ENCODE measurements around the gene SPATA6.

GRCh38 chr1:48294656-48295055, 177.3 kb downstream of the SPATA6 start:
- TF ChIP-seq, protein P1, sequence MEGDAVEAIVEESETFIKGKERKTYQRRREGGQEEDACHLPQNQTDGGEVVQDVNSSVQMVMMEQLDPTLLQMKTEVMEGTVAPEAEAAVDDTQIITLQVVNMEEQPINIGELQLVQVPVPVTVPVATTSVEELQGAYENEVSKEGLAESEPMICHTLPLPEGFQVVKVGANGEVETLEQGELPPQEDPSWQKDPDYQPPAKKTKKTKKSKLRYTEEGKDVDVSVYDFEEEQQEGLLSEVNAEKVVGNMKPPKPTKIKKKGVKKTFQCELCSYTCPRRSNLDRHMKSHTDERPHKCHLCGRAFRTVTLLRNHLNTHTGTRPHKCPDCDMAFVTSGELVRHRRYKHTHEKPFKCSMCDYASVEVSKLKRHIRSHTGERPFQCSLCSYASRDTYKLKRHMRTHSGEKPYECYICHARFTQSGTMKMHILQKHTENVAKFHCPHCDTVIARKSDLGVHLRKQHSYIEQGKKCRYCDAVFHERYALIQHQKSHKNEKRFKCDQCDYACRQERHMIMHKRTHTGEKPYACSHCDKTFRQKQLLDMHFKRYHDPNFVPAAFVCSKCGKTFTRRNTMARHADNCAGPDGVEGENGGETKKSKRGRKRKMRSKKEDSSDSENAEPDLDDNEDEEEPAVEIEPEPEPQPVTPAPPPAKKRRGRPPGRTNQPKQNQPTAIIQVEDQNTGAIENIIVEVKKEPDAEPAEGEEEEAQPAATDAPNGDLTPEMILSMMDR (conservative IDR thresholded peaks at IDR 0.05; ENCODE audit: low read length), result no peak
- no peak for TF ChIP-seq EZH2phosphoT487 (IDR thresholded peaks at IDR 0.05; ENCODE audit: borderline replicate concordance)
